ENCODE data around the gene EML4. TPM values are rescaled to one million over a fixed set of nuclear protein-coding genes. Genes with fewer than 3 reads are reported as not detected.

The EML4 gene
- total RNA-seq, 1 donor from 2014 or later, result 32.9 TPM

DNA sequence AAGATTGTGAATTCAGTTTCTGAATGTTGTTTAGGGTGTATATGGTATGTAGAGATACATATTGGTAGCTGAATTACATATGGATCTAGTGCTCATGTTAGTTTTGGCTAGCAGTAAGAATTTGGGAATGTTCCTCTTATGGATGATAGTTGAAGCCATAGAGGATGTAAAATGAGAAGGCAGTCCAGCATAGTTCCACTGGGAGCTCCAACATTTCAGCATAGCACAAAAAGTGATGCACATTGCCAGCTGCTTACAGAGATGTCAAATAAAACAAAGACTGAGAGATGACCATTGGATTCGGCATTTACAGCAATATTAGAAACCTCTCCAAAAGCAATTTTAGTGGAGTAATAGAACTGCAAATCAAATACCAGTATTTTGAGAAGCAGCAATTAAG lies 77.4 kb downstream of the EML4 start:
- no peak overlapping the region for H3K4me3 ChIP-seq (ENCODE audit: low read length in 3 of 3)
- H3K4me1 ChIP-seq (ENCODE audit: control insufficient read depth in 3 of 3, insufficient read depth in 3 of 3, low read length in 3 of 3), result peaks cover 0 to 3% (median 0%) of the 10 kb centered on the region in 3 donors
- H3K9ac ChIP-seq (ENCODE audit: low read depth in 1 of 3, low read length in 3 of 3), result no peak overlapping the region
- peaks cover 0 to 3% (median 0%) of the 10 kb centered on the region in 3 donors for H3K36me3 ChIP-seq (ENCODE audit: control insufficient read depth in 3 of 3, insufficient read depth in 3 of 3, low read length in 3 of 3)
- H3K27ac ChIP-seq (ENCODE audit: low read depth, low read length), result no peak overlapping the region
- H3K27me3 ChIP-seq (ENCODE audit: control insufficient read depth in 3 of 3, insufficient read depth in 3 of 3, low read length in 3 of 3), result no peaks in the 10 kb centered on the region
- H3K9me3 ChIP-seq (ENCODE audit: control insufficient read depth in 3 of 3, low read length in 3 of 3), result no peaks in the 10 kb centered on the region

DNA sequence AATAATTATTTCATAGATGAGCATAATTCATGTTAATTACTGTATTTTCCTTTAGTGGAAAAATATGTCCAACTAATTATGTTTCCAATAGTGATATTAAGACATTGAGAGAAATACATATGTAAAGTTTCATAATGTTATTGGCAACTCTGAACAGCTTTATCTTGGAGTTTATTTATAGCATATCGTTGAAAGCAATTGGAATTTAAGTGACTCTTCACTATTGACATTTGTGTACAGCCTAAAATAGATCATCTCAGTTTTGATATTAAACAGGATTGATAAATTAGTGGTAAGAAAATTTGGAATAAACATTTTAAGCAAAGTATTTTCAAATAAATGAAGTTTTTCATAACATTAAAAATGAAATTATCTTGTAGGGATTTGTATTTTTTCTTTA lies 79.7 kb downstream of the EML4 start:
- no peak overlapping the region for H3K9ac ChIP-seq (ENCODE audit: low read depth in 1 of 3, low read length in 3 of 3)
- no peaks in the 10 kb centered on the region for H3K9me3 ChIP-seq (ENCODE audit: control insufficient read depth in 3 of 3, low read length in 3 of 3)
- no peaks in the 10 kb centered on the region for H3K27me3 ChIP-seq (ENCODE audit: control insufficient read depth in 3 of 3, insufficient read depth in 3 of 3, low read length in 3 of 3)
- H3K4me1 ChIP-seq (ENCODE audit: control insufficient read depth in 3 of 3, insufficient read depth in 3 of 3, low read length in 3 of 3), result peaks cover 0 to 3% (median 0%) of the 10 kb centered on the region in 3 donors
- H3K27ac ChIP-seq (ENCODE audit: low read depth, low read length), result no peak overlapping the region
- H3K36me3 ChIP-seq (ENCODE audit: control insufficient read depth in 3 of 3, insufficient read depth in 3 of 3, low read length in 3 of 3), result peaks cover 0 to 3% (median 0%) of the 10 kb centered on the region in 3 donors
- no peak overlapping the region for H3K4me3 ChIP-seq (ENCODE audit: low read length in 3 of 3)

DNA sequence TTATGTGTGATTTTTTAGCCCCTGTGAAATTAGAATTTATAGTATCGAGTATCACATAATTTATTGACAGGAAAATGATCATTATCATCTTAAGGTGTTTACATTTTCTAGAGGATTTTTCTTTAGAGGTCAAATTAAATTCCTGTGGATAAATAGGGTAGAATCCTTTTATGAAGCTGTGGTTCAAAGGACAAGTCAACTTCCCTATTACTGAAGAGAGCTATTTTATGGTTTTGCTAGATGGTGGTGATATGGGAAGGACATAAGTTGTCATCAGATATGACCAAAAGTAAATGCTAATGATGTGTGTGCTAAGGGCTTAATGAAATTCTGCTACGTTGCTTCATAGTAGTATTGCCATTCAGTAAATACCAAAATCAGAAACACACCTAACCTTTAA lies 80.1 kb downstream of the EML4 start:
- Histone ChIP-seq H3K36me3 (ENCODE audit: control insufficient read depth in 3 of 3, insufficient read depth in 3 of 3, low read length in 3 of 3) (peaks cover 0 to 3% (median 0%) of the 10 kb centered on the region in 3 donors), H3K4me3 (ENCODE audit: low read length in 3 of 3) (no peak overlapping the region), H3K9me3 (ENCODE audit: control insufficient read depth in 3 of 3, low read length in 3 of 3) (no peaks in the 10 kb centered on the region), H3K27ac (ENCODE audit: low read depth, low read length) (no peak overlapping the region), H3K4me1 (ENCODE audit: control insufficient read depth in 3 of 3, insufficient read depth in 3 of 3, low read length in 3 of 3) (peaks cover 0 to 3% (median 0%) of the 10 kb centered on the region in 3 donors), H3K9ac (ENCODE audit: low read depth in 1 of 3, low read length in 3 of 3) (no peak overlapping the region), H3K27me3 (ENCODE audit: control insufficient read depth in 3 of 3, insufficient read depth in 3 of 3, low read length in 3 of 3) (no peaks in the 10 kb centered on the region)

DNA sequence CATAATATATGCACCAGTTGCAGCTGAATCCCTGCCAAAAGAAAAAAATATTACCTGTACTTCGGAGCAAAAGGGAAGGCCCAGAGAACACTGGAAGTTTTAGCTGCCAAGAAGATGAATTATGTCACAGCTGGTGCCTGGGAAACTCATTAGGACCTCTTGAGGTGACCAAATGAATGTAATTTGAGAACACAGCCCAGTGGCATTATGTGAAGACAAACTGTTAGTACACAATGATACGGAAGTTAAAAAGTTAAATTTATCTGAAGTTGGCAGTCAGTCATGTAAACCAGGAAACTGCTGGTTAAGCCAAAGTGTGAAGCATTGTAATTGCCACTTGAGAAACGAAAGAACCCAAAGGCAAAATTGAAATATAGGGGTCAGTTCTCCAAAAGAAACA lies 80.7 kb downstream of the EML4 start:
- Histone ChIP-seq H3K4me1 (ENCODE audit: control insufficient read depth in 3 of 3, insufficient read depth in 3 of 3, low read length in 3 of 3) (peaks cover 0 to 3% (median 0%) of the 10 kb centered on the region in 3 donors), H3K27ac (ENCODE audit: low read depth, low read length) (no peak overlapping the region), H3K9ac (ENCODE audit: low read depth in 1 of 3, low read length in 3 of 3) (peak overlapping the region in 1 of 3 donors; percentile 10)

DNA sequence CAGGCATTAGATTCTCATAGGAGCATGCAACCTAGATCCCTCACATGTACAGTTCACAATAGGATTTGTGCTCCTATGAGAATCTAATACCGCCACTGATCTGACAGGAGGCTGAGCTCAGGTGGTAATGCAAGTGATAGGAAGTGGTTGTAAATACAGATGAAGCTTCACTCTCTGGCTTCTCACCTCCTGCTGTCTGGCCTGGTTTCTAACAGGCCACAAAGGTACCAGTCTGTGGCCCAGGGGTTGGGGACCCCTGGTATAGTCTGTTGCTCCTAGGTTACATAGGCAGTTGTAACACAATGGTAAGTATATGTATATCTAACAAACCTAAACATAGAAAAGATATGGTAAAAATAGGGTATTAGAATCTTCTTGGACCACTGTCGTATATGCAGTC lies 81.8 kb downstream of the EML4 start:
- no peaks in the 10 kb centered on the region for H3K27me3 ChIP-seq (ENCODE audit: control insufficient read depth in 3 of 3, insufficient read depth in 3 of 3, low read length in 3 of 3)
- no peak overlapping the region for H3K4me3 ChIP-seq (ENCODE audit: low read length in 3 of 3)
- H3K27ac ChIP-seq (ENCODE audit: low read depth, low read length), result no peak overlapping the region
- H3K36me3 ChIP-seq (ENCODE audit: control insufficient read depth in 3 of 3, insufficient read depth in 3 of 3, low read length in 3 of 3), result peaks cover 0 to 3% (median 0%) of the 10 kb centered on the region in 3 donors
- H3K9me3 ChIP-seq (ENCODE audit: control insufficient read depth in 3 of 3, low read length in 3 of 3), result no peaks in the 10 kb centered on the region
- peaks cover 0 to 3% (median 0%) of the 10 kb centered on the region in 3 donors for H3K4me1 ChIP-seq (ENCODE audit: control insufficient read depth in 3 of 3, insufficient read depth in 3 of 3, low read length in 3 of 3)
- H3K9ac ChIP-seq (ENCODE audit: low read depth in 1 of 3, low read length in 3 of 3), result no peak overlapping the region

More for the DNA sequence above, 80.7 kb downstream of the EML4 start:
- Histone ChIP-seq H3K4me3 (ENCODE audit: low read length in 3 of 3) (no peak overlapping the region), H3K36me3 (ENCODE audit: control insufficient read depth in 3 of 3, insufficient read depth in 3 of 3, low read length in 3 of 3) (peaks cover 0 to 3% (median 0%) of the 10 kb centered on the region in 3 donors), H3K9me3 (ENCODE audit: control insufficient read depth in 3 of 3, low read length in 3 of 3) (no peaks in the 10 kb centered on the region), H3K27me3 (ENCODE audit: control insufficient read depth in 3 of 3, insufficient read depth in 3 of 3, low read length in 3 of 3) (no peaks in the 10 kb centered on the region)

DNA sequence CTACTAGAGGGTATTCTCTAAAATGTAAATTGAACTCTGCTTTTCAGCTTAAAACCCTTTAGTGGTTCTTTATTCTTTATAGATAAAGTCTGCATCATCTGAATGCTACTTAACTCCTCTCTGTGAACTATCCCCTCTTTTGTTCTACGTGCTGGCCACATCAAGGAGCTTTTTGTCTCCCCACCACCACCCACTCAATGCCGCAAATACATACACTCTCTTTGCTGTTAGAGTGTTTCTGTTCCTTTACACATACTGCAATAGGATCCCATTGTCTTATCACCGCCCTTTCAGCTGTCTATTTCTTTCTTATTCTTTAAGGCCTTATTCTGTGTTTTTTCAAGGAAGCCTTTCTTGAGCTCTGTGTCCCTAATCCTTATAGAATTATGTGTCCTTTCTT lies 83.3 kb downstream of the EML4 start:
- Histone ChIP-seq H3K9me3 (ENCODE audit: control insufficient read depth in 3 of 3, low read length in 3 of 3) (no peaks in the 10 kb centered on the region), H3K4me3 (ENCODE audit: low read length in 3 of 3) (no peak overlapping the region), H3K4me1 (ENCODE audit: control insufficient read depth in 3 of 3, insufficient read depth in 3 of 3, low read length in 3 of 3) (peaks cover 0 to 3% (median 0%) of the 10 kb centered on the region in 3 donors), H3K27me3 (ENCODE audit: control insufficient read depth in 3 of 3, insufficient read depth in 3 of 3, low read length in 3 of 3) (no peaks in the 10 kb centered on the region), H3K36me3 (ENCODE audit: control insufficient read depth in 3 of 3, insufficient read depth in 3 of 3, low read length in 3 of 3) (no peaks in the 10 kb centered on the region), H3K27ac (ENCODE audit: low read depth, low read length) (no peak overlapping the region), H3K9ac (ENCODE audit: low read depth in 1 of 3, low read length in 3 of 3) (no peak overlapping the region)

DNA sequence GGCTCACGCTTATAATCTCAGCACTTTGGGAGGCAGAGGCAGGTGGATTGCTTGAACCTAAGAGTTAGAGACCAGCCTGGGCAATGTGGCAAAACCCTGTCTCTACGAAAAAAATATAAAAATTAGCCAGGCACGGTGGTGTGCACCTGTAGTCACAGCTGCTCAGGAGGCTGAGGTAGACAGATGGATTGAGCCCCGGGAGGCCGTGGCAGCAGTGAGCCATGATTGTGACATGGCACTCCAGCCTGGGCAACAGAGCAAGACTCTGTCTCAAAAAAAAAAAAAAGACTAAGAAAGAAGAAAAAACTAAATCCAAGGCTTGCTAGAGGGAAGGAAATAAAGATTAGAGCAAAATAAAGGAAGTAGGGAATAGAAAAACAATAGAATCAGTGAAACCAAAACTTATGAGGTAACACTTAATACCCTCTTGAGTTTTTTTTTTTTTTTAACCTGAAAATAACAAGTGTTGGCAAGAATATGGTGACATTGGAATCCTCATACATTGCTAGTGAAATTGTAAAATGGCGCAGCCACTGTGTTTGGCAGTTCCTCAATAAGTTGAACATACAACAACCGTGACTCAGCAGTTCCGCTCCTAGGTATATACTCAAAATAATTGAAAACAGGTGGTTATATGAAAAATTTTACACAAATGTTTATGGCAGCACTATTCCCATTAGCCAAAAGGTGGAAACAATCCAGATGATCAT lies 85.2 kb downstream of the EML4 start:
- Histone ChIP-seq H3K4me3 (ENCODE audit: low read length in 3 of 3) (no peak overlapping the region), H3K9me3 (ENCODE audit: control insufficient read depth in 3 of 3, low read length in 3 of 3) (no peaks in the 10 kb centered on the region), H3K4me1 (ENCODE audit: control insufficient read depth in 3 of 3, insufficient read depth in 3 of 3, low read length in 3 of 3) (peaks cover 0 to 1% (median 0%) of the 10 kb centered on the region in 3 donors), H3K27ac (ENCODE audit: low read depth, low read length) (no peak overlapping the region), H3K36me3 (ENCODE audit: control insufficient read depth in 3 of 3, insufficient read depth in 3 of 3, low read length in 3 of 3) (no peaks in the 10 kb centered on the region), H3K27me3 (ENCODE audit: control insufficient read depth in 3 of 3, insufficient read depth in 3 of 3, low read length in 3 of 3) (no peaks in the 10 kb centered on the region), H3K9ac (ENCODE audit: low read depth in 1 of 3, low read length in 3 of 3) (no peak overlapping the region)

DNA sequence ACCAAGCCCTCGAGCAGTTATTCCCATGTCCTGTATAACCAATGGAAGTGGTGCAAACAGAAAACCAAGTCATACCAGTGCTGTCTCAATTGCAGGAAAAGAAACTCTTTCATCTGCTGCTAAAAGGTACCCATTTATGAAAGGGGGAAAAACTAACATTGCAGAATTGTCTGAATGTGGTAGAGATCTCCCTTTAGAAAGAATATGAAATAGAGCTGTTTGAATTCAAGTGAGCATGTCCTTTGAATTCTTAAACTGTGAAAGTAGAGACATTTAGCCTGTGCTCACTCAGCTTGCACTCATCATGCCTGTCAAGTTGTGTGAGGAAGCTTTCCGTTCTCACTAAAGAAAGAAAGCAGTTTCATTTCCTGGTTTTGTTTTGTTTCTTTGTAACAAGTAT lies 87.4 kb downstream of the EML4 start:
- Histone ChIP-seq H3K9ac (ENCODE audit: low read depth in 1 of 3, low read length in 3 of 3) (no peak overlapping the region), H3K36me3 (ENCODE audit: control insufficient read depth in 3 of 3, insufficient read depth in 3 of 3, low read length in 3 of 3) (no peaks in the 10 kb centered on the region), H3K27ac (ENCODE audit: low read depth, low read length) (no peak overlapping the region), H3K4me3 (ENCODE audit: low read length in 3 of 3) (no peak overlapping the region), H3K4me1 (ENCODE audit: control insufficient read depth in 3 of 3, insufficient read depth in 3 of 3, low read length in 3 of 3) (no peaks in the 10 kb centered on the region), H3K9me3 (ENCODE audit: control insufficient read depth in 3 of 3, low read length in 3 of 3) (no peaks in the 10 kb centered on the region), H3K27me3 (ENCODE audit: control insufficient read depth in 3 of 3, insufficient read depth in 3 of 3, low read length in 3 of 3) (no peaks in the 10 kb centered on the region)

DNA sequence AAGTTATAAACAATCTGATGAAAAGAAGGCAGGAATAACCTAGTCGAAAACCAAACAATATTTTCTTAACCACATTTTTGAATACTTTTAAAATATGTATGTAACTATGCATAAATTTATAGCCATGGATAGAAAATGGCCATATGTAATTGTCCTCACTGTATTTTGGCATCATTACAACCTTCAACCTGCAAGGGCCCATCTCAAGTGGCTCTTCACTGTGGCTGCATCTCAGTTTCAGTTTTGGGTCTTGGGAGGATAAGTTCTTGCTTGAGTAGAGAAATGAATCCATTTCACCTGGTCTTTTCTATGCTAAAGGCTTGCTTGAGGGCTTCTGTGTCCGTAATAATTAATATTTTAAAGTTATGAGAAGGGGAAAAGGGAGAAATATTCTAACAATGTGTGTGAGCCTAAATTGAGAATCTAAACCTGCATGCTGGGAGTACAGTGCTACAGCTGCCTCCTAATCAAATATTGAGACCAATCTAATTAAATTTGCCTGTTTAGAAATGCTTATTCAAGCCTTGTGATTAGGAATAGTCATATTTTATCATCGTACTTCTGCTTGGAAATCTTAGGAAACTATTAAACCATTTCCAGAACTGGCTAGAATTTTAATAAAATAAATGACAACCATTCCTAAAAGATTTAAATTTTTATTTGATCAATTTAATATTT lies 92.5 kb downstream of the EML4 start:
- H3K27me3 ChIP-seq (ENCODE audit: control insufficient read depth in 3 of 3, insufficient read depth in 3 of 3, low read length in 3 of 3), result no peaks in the 10 kb centered on the region
- H3K9me3 ChIP-seq (ENCODE audit: control insufficient read depth in 3 of 3, low read length in 3 of 3), result no peaks in the 10 kb centered on the region
- no peak overlapping the region for H3K27ac ChIP-seq (ENCODE audit: low read depth, low read length)
- no peaks in the 10 kb centered on the region for H3K36me3 ChIP-seq (ENCODE audit: control insufficient read depth in 3 of 3, insufficient read depth in 3 of 3, low read length in 3 of 3)
- H3K4me3 ChIP-seq (ENCODE audit: low read length in 3 of 3), result no peak overlapping the region
- no peak overlapping the region for H3K9ac ChIP-seq (ENCODE audit: low read depth in 1 of 3, low read length in 3 of 3)
- no peaks in the 10 kb centered on the region for H3K4me1 ChIP-seq (ENCODE audit: control insufficient read depth in 3 of 3, insufficient read depth in 3 of 3, low read length in 3 of 3)

DNA sequence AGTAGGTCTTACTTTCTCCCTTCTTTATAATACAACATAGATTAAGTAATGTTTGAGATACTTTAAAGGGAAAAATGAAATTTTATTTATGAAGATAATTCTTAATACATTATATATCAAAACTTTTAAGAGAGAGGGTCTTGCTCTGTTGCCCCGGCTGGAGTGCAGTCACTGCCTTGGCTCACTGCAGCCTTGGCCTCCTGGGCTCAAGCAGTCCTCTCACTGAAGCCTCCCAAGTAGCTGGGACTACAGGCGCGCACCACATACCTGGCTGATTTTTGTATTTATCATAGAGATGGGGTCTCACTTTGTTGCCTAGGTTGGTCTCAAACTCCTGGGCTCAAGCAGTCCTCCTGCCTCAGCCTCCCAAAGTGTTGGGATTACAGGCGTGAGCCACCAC lies 97.1 kb downstream of the EML4 start:
- no peaks in the 10 kb centered on the region for H3K4me1 ChIP-seq (ENCODE audit: control insufficient read depth in 3 of 3, insufficient read depth in 3 of 3, low read length in 3 of 3)
- H3K36me3 ChIP-seq (ENCODE audit: control insufficient read depth in 3 of 3, insufficient read depth in 3 of 3, low read length in 3 of 3), result no peaks in the 10 kb centered on the region
- no peak overlapping the region for H3K9ac ChIP-seq (ENCODE audit: low read depth in 1 of 3, low read length in 3 of 3)
- no peaks in the 10 kb centered on the region for H3K9me3 ChIP-seq (ENCODE audit: control insufficient read depth in 3 of 3, low read length in 3 of 3)
- H3K27ac ChIP-seq (ENCODE audit: low read depth, low read length), result no peak overlapping the region
- no peak overlapping the region for H3K4me3 ChIP-seq (ENCODE audit: low read length in 3 of 3)
- no peaks in the 10 kb centered on the region for H3K27me3 ChIP-seq (ENCODE audit: control insufficient read depth in 3 of 3, insufficient read depth in 3 of 3, low read length in 3 of 3)
